CD4-positive, alpha-beta T cell treated with Interleukin-6 for 4 hours (primary cell): ENCODE data around the gene NUAK1.

Experiments
- DNase-seq: peaks from one replicate; pipeline ENCODE4 v3.0.0-alpha.2; 2020; ENCODE audit warnings: mixed read lengths

NUAK1 gene

GRCh38 chr12:106051853-106052531, 86.8 kb downstream of the NUAK1 start:
- DNase-seq = no peak

- DNase-seq = no peak
These were observed 89.2 kb downstream of the NUAK1 start for GRCh38 chr12:106049546-106049945.

- DNase-seq = no peak
These were observed 89.6 kb downstream of the NUAK1 start for GRCh38 chr12:106049105-106049504.

GRCh38 chr12:106048676-106049075, 90.1 kb downstream of the NUAK1 start:
- DNase-seq = no peak

GRCh38 chr12:106048016-106048415, 90.7 kb downstream of the NUAK1 start:
- no peak for DNase-seq

GRCh38 chr12:106046947-106047346, 91.8 kb downstream of the NUAK1 start:
- DNase-seq = no peak

- DNase-seq = no peak
These were observed 92.4 kb downstream of the NUAK1 start for GRCh38 chr12:106046301-106046846.

- DNase-seq = no peak
These were observed 93.5 kb downstream of the NUAK1 start for GRCh38 chr12:106045251-106045674.

- DNase-seq = no peak
These were observed 94.0 kb downstream of the NUAK1 start for GRCh38 chr12:106044773-106045172.

GRCh38 chr12:106042037-106042436, 96.7 kb downstream of the NUAK1 start:
- no peak for DNase-seq

GRCh38 chr12:106040521-106040920, 98.2 kb downstream of the NUAK1 start:
- no peak for DNase-seq

GRCh38 chr12:106039646-106040404, 98.9 kb downstream of the NUAK1 start:
- no peak for DNase-seq

- DNase-seq = no peak
These were observed 99.5 kb downstream of the NUAK1 start for GRCh38 chr12:106039242-106039641.

- DNase-seq = no peak
These were observed 101.0 kb downstream of the NUAK1 start for GRCh38 chr12:106037524-106038298.

- DNase-seq = no peak
These were observed 103.3 kb downstream of the NUAK1 start for GRCh38 chr12:106035421-106035820.

GRCh38 chr12:106034316-106034715, 104.4 kb downstream of the NUAK1 start:
- no peak for DNase-seq

GRCh38 chr12:106033161-106033675, 105.5 kb downstream of the NUAK1 start:
- no peak for DNase-seq

- no peak for DNase-seq
These were observed 106.2 kb downstream of the NUAK1 start for GRCh38 chr12:106032623-106032925.

- no peak for DNase-seq
These were observed 106.8 kb downstream of the NUAK1 start for GRCh38 chr12:106031761-106032622.

GRCh38 chr12:106030210-106031071, 108.3 kb downstream of the NUAK1 start:
- no peak for DNase-seq

- DNase-seq = no peak
These were observed 109.2 kb downstream of the NUAK1 start for GRCh38 chr12:106029532-106029931.
